OCI-LY1 (cell line): ENCODE measurements around the gene PTCD1.

Source experiments
- EZH2 ChIP-seq: fragments of 200-600 bp; sonication (generic), shearing (Covaris generic); IDR thresholded peaks from 2 replicates; pipeline ENCODE4 v1.8.0; 2017; ENCODE audit warnings: borderline replicate concordance, mixed run types, mild to moderate bottlenecking, antibody characterized with exemption, low read length, moderate library complexity, mixed read lengths
- TF ChIP-seq, protein P1 (sequence below): fragments of 200-600 bp; sonication (generic), shearing (Covaris generic); IDR thresholded peaks from 2 replicates; pipeline ENCODE4 v1.5.1; 2017; ENCODE audit warnings: mild to moderate bottlenecking, antibody characterized with exemption, low read length, moderate library complexity, mixed read lengths

- TF ChIP-seq, protein P1, sequence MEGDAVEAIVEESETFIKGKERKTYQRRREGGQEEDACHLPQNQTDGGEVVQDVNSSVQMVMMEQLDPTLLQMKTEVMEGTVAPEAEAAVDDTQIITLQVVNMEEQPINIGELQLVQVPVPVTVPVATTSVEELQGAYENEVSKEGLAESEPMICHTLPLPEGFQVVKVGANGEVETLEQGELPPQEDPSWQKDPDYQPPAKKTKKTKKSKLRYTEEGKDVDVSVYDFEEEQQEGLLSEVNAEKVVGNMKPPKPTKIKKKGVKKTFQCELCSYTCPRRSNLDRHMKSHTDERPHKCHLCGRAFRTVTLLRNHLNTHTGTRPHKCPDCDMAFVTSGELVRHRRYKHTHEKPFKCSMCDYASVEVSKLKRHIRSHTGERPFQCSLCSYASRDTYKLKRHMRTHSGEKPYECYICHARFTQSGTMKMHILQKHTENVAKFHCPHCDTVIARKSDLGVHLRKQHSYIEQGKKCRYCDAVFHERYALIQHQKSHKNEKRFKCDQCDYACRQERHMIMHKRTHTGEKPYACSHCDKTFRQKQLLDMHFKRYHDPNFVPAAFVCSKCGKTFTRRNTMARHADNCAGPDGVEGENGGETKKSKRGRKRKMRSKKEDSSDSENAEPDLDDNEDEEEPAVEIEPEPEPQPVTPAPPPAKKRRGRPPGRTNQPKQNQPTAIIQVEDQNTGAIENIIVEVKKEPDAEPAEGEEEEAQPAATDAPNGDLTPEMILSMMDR = no peak
- TF ChIP-seq EZH2 = no peak
Observed at GRCh38 chr7:99410635-99411034, 28.0 kb downstream of the PTCD1 start.
